Sigmoid colon (tissue), 7 donors: ENCODE results near the gene GTPBP8. TPM values are rescaled to one million over a fixed set of nuclear protein-coding genes. Genes with fewer than 3 reads are reported as not detected.

Experiments
- DNase-seq: peaks from one replicate; pipeline ENCODE4 v3.0.0-alpha.2; 2019
- H3K27ac ChIP-seq, 4 donors: fragments of 200-600 bp; sonication (generic); one replicate each; pipeline ENCODE4 v1.5.1; 2016 to 2019; ENCODE audit warnings: mild to moderate bottlenecking in 1 of 4
- H3K27me3 ChIP-seq, 3 donors: fragments of 200-600 bp; sonication (generic); one replicate each; pipeline ENCODE4 v1.5.1; 2019; ENCODE audit warnings: mild to moderate bottlenecking in 1 of 3
- H3K36me3 ChIP-seq, 4 donors: fragments of 200-600 bp; sonication (generic); one replicate each; pipeline ENCODE4 v1.5.1; 2016 to 2019
- H3K4me1 ChIP-seq, 4 donors: fragments of 200-600 bp; sonication (generic); one replicate each; pipeline ENCODE4 v1.5.1; 2017 to 2019
- H3K4me3 ChIP-seq, 4 donors: fragments of 200-600 bp; sonication (generic); one replicate each; pipeline ENCODE4 v1.5.1; 2017 to 2019; ENCODE audit warnings: mild to moderate bottlenecking in 2 of 4, moderate library complexity in 1 of 4
- H3K9me3 ChIP-seq, 4 donors: fragments of 200-600 bp in 3 of 4; sonication (generic) in 3 of 4; one replicate each; pipeline versions ENCODE4 v1.5.1 to v1.6.1; 2013 to 2019
- EP300 ChIP-seq, 4 donors: sonication (generic); formaldehyde crosslinking; IDR thresholded peaks; one replicate each; pipeline ENCODE4 v1.6.1; 2017; ENCODE audit warnings: antibody characterized with exemption in 4 of 4
- POLR2A ChIP-seq, 2 donors: fragments of 450-650 bp; IDR thresholded peaks; one replicate each; pipeline ENCODE4 v1.6.1; 2016; ENCODE audit warnings: antibody characterized with exemption in 2 of 2, mild to moderate bottlenecking in 2 of 2, moderate library complexity in 2 of 2
- POLR2AphosphoS5 ChIP-seq, 4 donors: sonication (generic); formaldehyde crosslinking; IDR thresholded peaks; one replicate each; pipeline ENCODE4 v1.6.1; 2017; ENCODE audit warnings: antibody characterized with exemption in 4 of 4
- WGBS, 2 donors: extraction: QIAGEN DNeasy Blood & Tissue Kit; methylation state at CpG; one replicate each; pipeline ENCODE4 v1.1.7; 2013; 5-methylcytosine and 5-hydroxymethylcytosine counted together
- intact Hi-C: fragments of 100-400 bp; cut with DNase I; formaldehyde crosslinking; loops from one replicate; pipeline ENCODE4 v1.15.1; 2023
- polyA plus RNA-seq, 3 donors: library from polyadenylated mRNA; stranded (reverse); fragments of 200-250 nt; gene quantifications; one replicate each; pipeline ENCODE4 v1.2.3, GENCODE V29; 2013
- total RNA-seq, 4 donors: library from RNA; depleted of rRNA; stranded (reverse); fragments of >200 nt; gene quantifications; one replicate each; pipeline ENCODE4 v1.1.0, GENCODE V29; 2016
- TF ChIP-seq, protein P1 (sequence below), 4 experiments: fragments of 450-650 bp in 3 of 4; fragments of 200-600 bp in 1 of 4; IDR thresholded peaks; one replicate each; pipeline ENCODE4 v1.5.1; 2016 to 2019; ENCODE audit warnings: antibody characterized with exemption in 4 of 4, mild to moderate bottlenecking in 3 of 4, moderate library complexity in 2 of 4
- donor health status: healthy with polysubstance abuse.
- donor health status: Bipolar disorder and iron deficiency.
- donor health status: healthy.

GTPBP8 gene
- total and polyA plus RNA-seq, 7 donors = 11.3 to 38.2 (median 20.6) TPM

DNA sequence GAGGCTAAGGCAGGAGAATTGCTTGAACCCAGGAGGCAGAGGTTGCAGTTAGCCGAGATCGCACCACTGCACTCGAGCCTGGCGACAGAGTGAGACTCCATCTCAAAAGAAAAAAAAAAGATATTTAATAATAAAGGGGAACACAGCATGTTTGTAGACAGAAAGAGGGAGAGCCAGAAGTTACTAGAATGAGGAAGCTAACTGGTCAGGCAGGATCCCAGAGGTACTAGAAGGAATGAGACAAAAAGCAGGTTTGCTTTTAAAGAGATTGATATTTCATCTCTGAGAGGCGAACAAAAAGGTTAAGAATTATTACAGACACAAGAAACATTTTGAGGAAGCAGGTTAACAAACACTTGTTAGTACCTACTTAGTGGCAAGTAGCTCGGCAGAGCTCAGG, 25.1 kb upstream of the GTPBP8 start:
- Histone ChIP-seq H3K9me3 (peaks cover 0 to 3% (median 0%) of the 10 kb centered on the region in 4 donors), H3K36me3 (no peaks in the 10 kb centered on the region), H3K27ac (no peak overlapping the region), H3K4me1 (no peaks in the 10 kb centered on the region), H3K27me3 (no peaks in the 10 kb centered on the region), H3K4me3 (no peak overlapping the region)
- no peak for DNase-seq
- 89 to 92% methylated on average over 6 of the region's 6 CpGs for WGBS, 2 donors
- intact Hi-C loops = no loop called here
- TF ChIP-seq, protein P1, sequence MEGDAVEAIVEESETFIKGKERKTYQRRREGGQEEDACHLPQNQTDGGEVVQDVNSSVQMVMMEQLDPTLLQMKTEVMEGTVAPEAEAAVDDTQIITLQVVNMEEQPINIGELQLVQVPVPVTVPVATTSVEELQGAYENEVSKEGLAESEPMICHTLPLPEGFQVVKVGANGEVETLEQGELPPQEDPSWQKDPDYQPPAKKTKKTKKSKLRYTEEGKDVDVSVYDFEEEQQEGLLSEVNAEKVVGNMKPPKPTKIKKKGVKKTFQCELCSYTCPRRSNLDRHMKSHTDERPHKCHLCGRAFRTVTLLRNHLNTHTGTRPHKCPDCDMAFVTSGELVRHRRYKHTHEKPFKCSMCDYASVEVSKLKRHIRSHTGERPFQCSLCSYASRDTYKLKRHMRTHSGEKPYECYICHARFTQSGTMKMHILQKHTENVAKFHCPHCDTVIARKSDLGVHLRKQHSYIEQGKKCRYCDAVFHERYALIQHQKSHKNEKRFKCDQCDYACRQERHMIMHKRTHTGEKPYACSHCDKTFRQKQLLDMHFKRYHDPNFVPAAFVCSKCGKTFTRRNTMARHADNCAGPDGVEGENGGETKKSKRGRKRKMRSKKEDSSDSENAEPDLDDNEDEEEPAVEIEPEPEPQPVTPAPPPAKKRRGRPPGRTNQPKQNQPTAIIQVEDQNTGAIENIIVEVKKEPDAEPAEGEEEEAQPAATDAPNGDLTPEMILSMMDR (IDR thresholded peaks at IDR 0.05) = no peak
- TF ChIP-seq POLR2AphosphoS5 (IDR thresholded peaks at IDR 0.05) (no peak), POLR2A (IDR thresholded peaks at IDR 0.05) (no peak), EP300 (IDR thresholded peaks at IDR 0.05) (no peak)

DNA sequence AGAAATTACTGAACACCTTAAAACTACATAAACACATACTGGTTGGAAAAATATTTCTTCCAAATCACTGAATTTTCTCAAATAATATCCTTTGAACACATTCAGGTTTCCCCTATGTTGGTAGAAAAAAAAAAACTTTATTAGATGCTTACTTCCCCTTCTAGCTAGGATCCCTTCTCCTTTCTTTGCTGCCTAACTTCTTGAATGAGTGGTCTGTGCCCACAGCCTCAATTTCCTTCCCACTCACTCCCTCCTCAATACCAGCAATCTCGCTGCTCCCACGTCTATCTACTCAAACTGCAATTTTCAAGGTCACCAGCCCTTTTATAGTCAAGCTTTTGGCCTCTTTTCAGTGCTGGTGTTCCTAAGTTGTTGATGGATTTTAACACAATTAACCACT, 24.2 kb upstream of the GTPBP8 start:
- intact Hi-C loops = no loop called here
- Histone ChIP-seq H3K27me3 (no peaks in the 10 kb centered on the region), H3K4me1 (no peaks in the 10 kb centered on the region), H3K9me3 (peaks cover 0 to 3% (median 0%) of the 10 kb centered on the region in 4 donors), H3K27ac (no peak overlapping the region), H3K4me3 (no peak overlapping the region), H3K36me3 (no peaks in the 10 kb centered on the region)
- DNase-seq = no peak
- TF ChIP-seq POLR2AphosphoS5 (IDR thresholded peaks at IDR 0.05) = no peak
- TF ChIP-seq EP300 (IDR thresholded peaks at IDR 0.05) = no peak
- no peak for TF ChIP-seq POLR2A (IDR thresholded peaks at IDR 0.05)
- TF ChIP-seq, protein P1 (IDR thresholded peaks at IDR 0.05) = no peak
- WGBS, 2 donors = 16 to 27% methylated on average over 2 of the region's 2 CpGs

DNA sequence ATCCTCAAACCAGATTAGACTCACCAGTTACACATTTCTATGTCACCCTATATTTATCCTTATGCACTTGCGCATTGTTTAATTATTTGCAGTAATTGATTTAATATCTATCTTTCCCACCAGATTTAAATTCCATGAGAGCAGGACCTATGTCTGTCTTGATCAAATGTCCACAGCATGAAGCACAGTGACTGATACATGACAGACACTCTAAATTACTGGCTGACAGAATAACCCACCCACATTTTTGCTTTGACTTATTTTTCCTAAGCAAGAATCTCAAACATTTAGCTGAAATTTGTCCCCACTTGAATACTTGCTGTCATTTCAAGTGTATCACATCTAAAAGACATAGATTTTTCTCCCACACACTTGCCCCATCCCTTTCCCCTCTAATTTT, 23.4 kb upstream of the GTPBP8 start:
- no peak for DNase-seq
- whole genome bisulfite sequencing, 2 donors = 96% methylated on average over 1 of the region's 1 CpG
- TF ChIP-seq EP300 (IDR thresholded peaks at IDR 0.05) (no peak), POLR2AphosphoS5 (IDR thresholded peaks at IDR 0.05) (no peak), POLR2A (IDR thresholded peaks at IDR 0.05) (no peak)
- TF ChIP-seq, protein P1 (IDR thresholded peaks at IDR 0.05) = no peak
- Histone ChIP-seq H3K27ac (no peak overlapping the region), H3K36me3 (no peaks in the 10 kb centered on the region), H3K27me3 (no peaks in the 10 kb centered on the region), H3K9me3 (peaks cover 0 to 3% (median 0%) of the 10 kb centered on the region in 4 donors), H3K4me3 (no peak overlapping the region), H3K4me1 (no peaks in the 10 kb centered on the region)
- intact Hi-C loops = no loop called here

DNA sequence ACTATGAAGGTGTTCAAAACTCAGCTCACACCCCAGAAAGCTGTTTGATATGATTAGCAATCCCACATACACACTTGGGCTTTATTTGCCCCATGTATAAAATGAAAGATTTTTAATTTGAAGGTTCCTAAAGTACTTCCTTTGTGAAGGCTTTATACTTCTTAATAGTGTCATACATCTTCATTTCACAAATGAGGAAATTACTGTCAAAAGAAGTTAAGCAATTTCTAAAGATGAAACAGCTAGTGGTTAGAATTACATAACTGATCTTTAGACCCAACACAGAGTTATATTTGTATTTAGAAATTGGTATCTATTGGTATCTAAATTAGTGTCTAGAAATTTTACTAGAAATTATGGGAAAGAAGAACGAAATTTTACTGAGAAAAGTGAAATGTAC, 23.0 kb upstream of the GTPBP8 start:
- intact Hi-C loops = no loop called here
- Histone ChIP-seq H3K4me1 (no peaks in the 10 kb centered on the region), H3K9me3 (peaks cover 0 to 3% (median 0%) of the 10 kb centered on the region in 4 donors), H3K27ac (no peak overlapping the region), H3K36me3 (no peaks in the 10 kb centered on the region), H3K27me3 (no peaks in the 10 kb centered on the region), H3K4me3 (no peak overlapping the region)
- TF ChIP-seq, protein P1 (IDR thresholded peaks at IDR 0.05) = no peak
- TF ChIP-seq EP300 (IDR thresholded peaks at IDR 0.05) = no peak
- no peak for TF ChIP-seq POLR2AphosphoS5 (IDR thresholded peaks at IDR 0.05)
- no peak for TF ChIP-seq POLR2A (IDR thresholded peaks at IDR 0.05)
- 31 to 49% methylated on average over 1 of the region's 1 CpG for WGBS, 2 donors
- no peak for DNase-seq

DNA sequence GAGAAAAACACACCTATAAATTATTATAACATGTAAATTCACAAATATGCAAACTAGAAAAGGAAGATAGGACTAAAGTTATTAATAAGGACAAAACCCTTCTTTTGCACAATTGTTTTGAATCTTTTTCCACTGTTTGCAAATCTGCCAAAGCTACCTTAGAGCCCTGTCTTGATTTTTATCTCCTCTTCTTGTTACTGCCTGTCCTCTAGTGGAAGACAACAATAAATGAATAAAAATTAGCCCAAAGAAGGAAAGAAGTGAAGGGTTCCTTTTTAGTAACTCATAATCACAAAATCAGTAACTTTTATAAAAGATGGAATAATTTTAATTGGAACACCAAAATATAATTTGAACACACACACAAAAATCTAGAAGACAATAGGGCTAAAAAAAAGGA, 18.6 kb upstream of the GTPBP8 start:
- no peak overlapping the region for H3K27ac ChIP-seq
- H3K4me3 ChIP-seq = no peak overlapping the region
- no peaks in the 10 kb centered on the region for H3K4me1 ChIP-seq
- intact Hi-C loops = no loop called here
- no peaks in the 10 kb centered on the region for H3K27me3 ChIP-seq
- H3K36me3 ChIP-seq = no peaks in the 10 kb centered on the region
- no peak for DNase-seq
- TF ChIP-seq, protein P1 (IDR thresholded peaks at IDR 0.05) = no peak
- TF ChIP-seq EP300 (IDR thresholded peaks at IDR 0.05) (no peak), POLR2AphosphoS5 (IDR thresholded peaks at IDR 0.05) (no peak), POLR2A (IDR thresholded peaks at IDR 0.05) (no peak)
- no peaks in the 10 kb centered on the region for H3K9me3 ChIP-seq
